SK-N-SH (cell line): Measurements from ENCODE around the gene SCD. TPM values are rescaled to one million over a fixed set of nuclear protein-coding genes. Genes with fewer than 3 reads are reported as not detected.

Experiments
- CTCF ChIA-PET: fragments of 300-600, 350-600 bp; formaldehyde crosslinking; extraction: SDS; loops from one replicate; lab custom pipeline; 2021; lab: Yijun Ruan, JAX
- POLR2A ChIA-PET: fragments of 350-600 bp; sonication (Branson Sonifier 250); formaldehyde crosslinking; extraction: SDS; loops from one replicate; lab custom pipeline; 2020; ENCODE audit warnings: antibody characterized with exemption, inconsistent platforms; lab: Yijun Ruan, JAX
- DNase-seq: peaks from one replicate; pipeline ENCODE4 v3.0.0; 2012
- H2AFZ ChIP-seq: fragments of 200-600 bp; sonication (generic); 2 replicates; pipeline ENCODE4 v1.8.1; 2016; ENCODE audit warnings: antibody characterized with exemption, mild to moderate bottlenecking, low read depth
- H3F3A ChIP-seq: fragments of 200-600 bp; sonication (generic); replicated peaks from 2 replicates; pipeline ENCODE3; 2016; ENCODE audit warnings: antibody characterized with exemption, mild to moderate bottlenecking; ENCODE audit not compliant: insufficient read depth
- H3K27ac ChIP-seq, 2 experiments: fragments of 200-500 bp in 1 of 2; fragments of 200-600 bp in 1 of 2; sonication (Bioruptor generic) in 1 of 2; sonication (generic), shearing (Covaris generic) in 1 of 2; 2 replicates each; pipeline versions ENCODE4 v1.5.1 to v1.6.1; 2014 to 2016; ENCODE audit warnings: low read depth in 2 of 2, inconsistent platforms in 1 of 2, low read length in 1 of 2, mild to moderate bottlenecking in 1 of 2, mixed read lengths in 1 of 2
- H3K27me3 ChIP-seq: fragments of 200-600 bp; sonication (generic), shearing (Covaris generic); 2 replicates; pipeline ENCODE4 v1.6.1; 2016; ENCODE audit warnings: mixed run types; ENCODE audit not compliant: insufficient read depth
- H3K36me3 ChIP-seq, 2 experiments: fragments of 200-500 bp in 1 of 2; fragments of 200-600 bp in 1 of 2; sonication (Bioruptor generic) in 1 of 2; sonication (generic) in 1 of 2; replicated peaks in 1 of 2; 2 replicates each; pipeline versions ENCODE3 to v1.5.1; 2014 to 2016; ENCODE audit warnings: low read length in 1 of 2, mild to moderate bottlenecking in 1 of 2; ENCODE audit not compliant: insufficient read depth in 2 of 2, control insufficient read depth in 1 of 2
- H3K4me1 ChIP-seq, 2 experiments: fragments of 200-500 bp in 1 of 2; fragments of 200-600 bp in 1 of 2; sonication (Bioruptor generic) in 1 of 2; sonication (generic), shearing (Covaris generic) in 1 of 2; 2 replicates each; pipeline versions ENCODE4 v1.5.1 to v1.6.1; 2014 to 2016; ENCODE audit warnings: low read depth in 1 of 2, low read length in 1 of 2, mixed run types in 1 of 2; ENCODE audit not compliant: insufficient read depth in 2 of 2, control insufficient read depth in 1 of 2
- H3K4me2 ChIP-seq: fragments of 200-600 bp; sonication (generic), shearing (Covaris generic); 2 replicates; pipeline ENCODE4 v1.6.1; 2017; ENCODE audit warnings: mixed run types
- H3K4me3 ChIP-seq, 2 experiments: fragments of 200-500 bp in 1 of 2; fragments of 200-600 bp in 1 of 2; sonication (Bioruptor generic) in 1 of 2; sonication (generic), shearing (Covaris generic) in 1 of 2; 2 replicates each; pipeline versions ENCODE4 v1.5.1 to v1.8.1; 2014 to 2016; ENCODE audit warnings: low read depth in 2 of 2, inconsistent platforms in 1 of 2, low read length in 1 of 2, mild to moderate bottlenecking in 1 of 2, mixed read lengths in 1 of 2, moderate library complexity in 1 of 2
- H3K79me2 ChIP-seq: fragments of 200-600 bp; sonication (generic); 2 replicates; pipeline ENCODE4 v1.8.1; 2017; ENCODE audit warnings: mild to moderate bottlenecking; ENCODE audit not compliant: insufficient read depth
- H3K9ac ChIP-seq: fragments of 200-600 bp; sonication (generic); 2 replicates; pipeline ENCODE4 v1.6.1; 2017; ENCODE audit warnings: mixed run types
- H3K9me2 ChIP-seq: fragments of 200-600 bp; sonication (generic); 2 replicates; pipeline ENCODE4 v1.6.1; 2017; ENCODE audit warnings: mixed run types
- H3K9me3 ChIP-seq: fragments of 200-600 bp; sonication (generic); 2 replicates; pipeline ENCODE4 v1.6.1; 2017; ENCODE audit warnings: mixed run types, mild to moderate bottlenecking, moderate library complexity
- H4K20me1 ChIP-seq: fragments of 200-600 bp; sonication (generic); 2 replicates; pipeline ENCODE4 v1.6.1; 2017; ENCODE audit warnings: mild to moderate bottlenecking, mixed run types; ENCODE audit not compliant: insufficient read depth
- CHD2 ChIP-seq: fragments of 150-350 bp; IDR thresholded peaks from 2 replicates; pipeline ENCODE4 v1.6.1; 2018; ENCODE audit warnings: low read length; ENCODE audit not compliant: partially characterized antibody
- FOSL2 ChIP-seq: IDR thresholded peaks from 2 replicates; pipeline ENCODE4 v1.4.0; 2012; ENCODE audit warnings: low read depth, mild to moderate bottlenecking, moderate library complexity, borderline replicate concordance
- FOXJ3 ChIP-seq: sonication (generic); formaldehyde crosslinking; IDR thresholded peaks from 2 replicates; pipeline ENCODE4 v1.5.1; 2020; ENCODE audit warnings: mild to moderate bottlenecking, missing genetic modification reagents
- JUND ChIP-seq: IDR thresholded peaks from 2 replicates; pipeline ENCODE4 v1.4.0; 2012
- MEF2A ChIP-seq: IDR thresholded peaks from 2 replicates; pipeline ENCODE4 v1.4.0; 2012; ENCODE audit warnings: low read depth, borderline replicate concordance
- MXI1 ChIP-seq: IDR thresholded peaks from 2 replicates; pipeline ENCODE4 v1.6.1; 2012; ENCODE audit warnings: mild to moderate bottlenecking, low read depth, low read length, improper control_type of control experiment
- NRF1 ChIP-seq: IDR thresholded peaks from 2 replicates; pipeline ENCODE4 v1.6.1; 2012; ENCODE audit warnings: low read depth, mild to moderate bottlenecking, low read length
- PBX3 ChIP-seq: IDR thresholded peaks from 2 replicates; pipeline ENCODE4; 2012
- RCOR1 ChIP-seq: fragments of 150-350 bp; IDR thresholded peaks from 2 replicates; pipeline ENCODE4 v1.6.1; 2017; ENCODE audit warnings: antibody characterized with exemption, low read length
- RFX5 ChIP-seq: IDR thresholded peaks from 2 replicates; pipeline ENCODE4 v1.6.1; 2012; ENCODE audit warnings: mild to moderate bottlenecking, improper control_type of control experiment, low read length
- RXRA ChIP-seq: IDR thresholded peaks from 2 replicates; pipeline ENCODE4 v1.4.0; 2012; ENCODE audit warnings: low read depth, mild to moderate bottlenecking, borderline replicate concordance
- SIN3A ChIP-seq: IDR thresholded peaks from 2 replicates; pipeline ENCODE4 v1.6.1; 2012; ENCODE audit warnings: low read depth, mild to moderate bottlenecking, low read length, moderate library complexity, borderline replicate concordance
- TAF1 ChIP-seq: IDR thresholded peaks from 2 replicates; pipeline ENCODE4 v1.6.1; 2012; ENCODE audit warnings: low read depth, mild to moderate bottlenecking, low read length, moderate library complexity, borderline replicate concordance
- ZBTB33 ChIP-seq: IDR thresholded peaks from 2 replicates; pipeline ENCODE4 v1.4.0; 2012; ENCODE audit warnings: low read depth, borderline replicate concordance
- WGBS: methylation state at CpG from one replicate; pipeline ENCODE4 v1.1.6; 2017; ENCODE audit warnings: low lambda C conversion rate; 5-methylcytosine and 5-hydroxymethylcytosine counted together
- polyA plus RNA-seq, 3 experiments: library from polyadenylated mRNA; depleted of rRNA; stranded (reverse); fragments of >200 nt; gene quantifications; 2 replicates each; pipeline ENCODE4 v1.2.3, GENCODE V29; 2012
- TF ChIP-seq, protein P1 (sequence below): fragments of 200-600 bp; sonication (generic); IDR thresholded peaks from 2 replicates; pipeline ENCODE4 v1.6.1; 2017; ENCODE audit warnings: antibody characterized with exemption, mild to moderate bottlenecking, moderate library complexity

SCD gene
- polyA plus RNA-seq, 1 of the 3 experiments (the other 2 are of a cell fraction) = 19.7 TPM

GRCh38 chr10:100311298-100311697 lies 35.7 kb upstream of the SCD start:
- H3K36me3 ChIP-seq = no peaks in the 10 kb centered on the region
- no peaks in the 10 kb centered on the region for H3F3A ChIP-seq
- no peaks in the 10 kb centered on the region for H3K4me1 ChIP-seq
- CTCF ChIA-PET = interaction anchor here (1.0 to 3.7 kb wide), 4 partner anchors 14 to 197 kb away, joined by 3 to 15 read pairs (median 4); no protein-coding TSS in a partner anchor
- no peak overlapping the region for H3K4me2 ChIP-seq
- H3K79me2 ChIP-seq = no peaks in the 10 kb centered on the region
- no peak overlapping the region for H2AFZ ChIP-seq
- peaks cover 38% of the 10 kb centered on the region; the same call in 1 of the 2 replicates for H3K27me3 ChIP-seq
- H3K9ac ChIP-seq = no peak overlapping the region
- 12% methylated on average over 4 of the region's 4 CpGs for WGBS
- no peaks in the 10 kb centered on the region for H4K20me1 ChIP-seq
- no peak for DNase-seq
- TF ChIP-seq ZBTB33 = no peak
- TF ChIP-seq CHD2 = no peak
- no peak for TF ChIP-seq TAF1
- TF ChIP-seq RXRA = no peak
- TF ChIP-seq RFX5 = no peak
- no peak for TF ChIP-seq FOSL2
- no peak for TF ChIP-seq JUND
- no peaks in the 10 kb centered on the region for H3K9me2 ChIP-seq
- H3K27ac ChIP-seq = no peak overlapping the region
- POLR2A ChIA-PET = no interaction called here
- H3K9me3 ChIP-seq = no peaks in the 10 kb centered on the region
- H3K4me3 ChIP-seq = no peak overlapping the region

- no peak overlapping the region for H3K4me2 ChIP-seq
- no peaks in the 10 kb centered on the region for H3K9me2 ChIP-seq
- H3K36me3 ChIP-seq = no peaks in the 10 kb centered on the region
- H3K9me3 ChIP-seq = no peaks in the 10 kb centered on the region
- POLR2A ChIA-PET = no interaction called here
- WGBS = 49% methylated on average over 4 of the region's 4 CpGs
- H3K4me1 ChIP-seq = no peaks in the 10 kb centered on the region
- H3F3A ChIP-seq = no peaks in the 10 kb centered on the region
- peaks cover 43% of the 10 kb centered on the region; the same call in 1 of the 2 replicates for H3K27me3 ChIP-seq
- no peak for DNase-seq
- H3K27ac ChIP-seq = no peak overlapping the region
- H3K4me3 ChIP-seq = no peak overlapping the region
- no peak overlapping the region for H3K9ac ChIP-seq
- no peak for TF ChIP-seq MEF2A
- TF ChIP-seq RFX5 = no peak
- no peak for TF ChIP-seq PBX3
- no peak for TF ChIP-seq FOXJ3 (CRISPR knock-in tag)
- no peak for TF ChIP-seq RCOR1
- TF ChIP-seq MXI1 = no peak
- TF ChIP-seq, protein P1, sequence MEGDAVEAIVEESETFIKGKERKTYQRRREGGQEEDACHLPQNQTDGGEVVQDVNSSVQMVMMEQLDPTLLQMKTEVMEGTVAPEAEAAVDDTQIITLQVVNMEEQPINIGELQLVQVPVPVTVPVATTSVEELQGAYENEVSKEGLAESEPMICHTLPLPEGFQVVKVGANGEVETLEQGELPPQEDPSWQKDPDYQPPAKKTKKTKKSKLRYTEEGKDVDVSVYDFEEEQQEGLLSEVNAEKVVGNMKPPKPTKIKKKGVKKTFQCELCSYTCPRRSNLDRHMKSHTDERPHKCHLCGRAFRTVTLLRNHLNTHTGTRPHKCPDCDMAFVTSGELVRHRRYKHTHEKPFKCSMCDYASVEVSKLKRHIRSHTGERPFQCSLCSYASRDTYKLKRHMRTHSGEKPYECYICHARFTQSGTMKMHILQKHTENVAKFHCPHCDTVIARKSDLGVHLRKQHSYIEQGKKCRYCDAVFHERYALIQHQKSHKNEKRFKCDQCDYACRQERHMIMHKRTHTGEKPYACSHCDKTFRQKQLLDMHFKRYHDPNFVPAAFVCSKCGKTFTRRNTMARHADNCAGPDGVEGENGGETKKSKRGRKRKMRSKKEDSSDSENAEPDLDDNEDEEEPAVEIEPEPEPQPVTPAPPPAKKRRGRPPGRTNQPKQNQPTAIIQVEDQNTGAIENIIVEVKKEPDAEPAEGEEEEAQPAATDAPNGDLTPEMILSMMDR = no peak
- TF ChIP-seq NRF1 = no peak
- TF ChIP-seq SIN3A = no peak
- no peaks in the 10 kb centered on the region for H4K20me1 ChIP-seq
- CTCF ChIA-PET = interaction anchor here (1.4 to 2.0 kb wide), 3 partner anchors 12 to 118 kb away, joined by 5 to 9 read pairs (median 6); no protein-coding TSS in a partner anchor
- H3K79me2 ChIP-seq = no peaks in the 10 kb centered on the region
- no peak overlapping the region for H2AFZ ChIP-seq
These were observed 31.4 kb upstream of the SCD start for GRCh38 chr10:100315615-100316014.
